ENCODE results near the gene RAB27A.

Gene RAB27A

GRCh38 chr15:55224892-55225291, 64.7 kb downstream of the RAB27A start:
- no peak overlapping the region for H3K9ac ChIP-seq (ENCODE audit: low read length)
- peak; percentile 19 for DNase-seq
- no peak overlapping the region for H2BK15ac ChIP-seq (replicated peaks; ENCODE audit: low read depth)

GRCh38 chr15:55222588-55222987, 67.0 kb downstream of the RAB27A start:
- no peak for DNase-seq
- no peak overlapping the region for H2AK5ac ChIP-seq (ENCODE audit: low read length)
- no peaks in the 10 kb centered on the region for H3K79me1 ChIP-seq (ENCODE audit: low read length)
- H3K9ac ChIP-seq (ENCODE audit: low read length): no peak overlapping the region
- H4K8ac ChIP-seq (ENCODE audit: low read depth, low read length): no peak overlapping the region
- H2BK120ac ChIP-seq (ENCODE audit: low read depth, low read length): peak overlapping the region; percentile 24
- no peak overlapping the region for H2BK15ac ChIP-seq (replicated peaks; ENCODE audit: low read depth)
- H3K79me2 ChIP-seq (ENCODE audit: control insufficient read depth, insufficient read depth, low read length): no peaks in the 10 kb centered on the region
- no peak overlapping the region for H3K4me3 ChIP-seq (ENCODE audit: low read length)
- H3K18ac ChIP-seq (ENCODE audit: low read length): no peak overlapping the region
- peaks cover 2% of the 10 kb centered on the region for H3K4me1 ChIP-seq (ENCODE audit: control insufficient read depth, low read depth, low read length)
- no peak overlapping the region for H3K4ac ChIP-seq (ENCODE audit: low read depth, low read length)
- no peak overlapping the region for H3K56ac ChIP-seq (ENCODE audit: low read length)
- H2BK5ac ChIP-seq (ENCODE audit: low read length): no peak overlapping the region
- H3K36me3 ChIP-seq (ENCODE audit: control insufficient read depth, insufficient read depth, low read length): no peaks in the 10 kb centered on the region
- H3K23ac ChIP-seq (ENCODE audit: low read length): no peak overlapping the region
- H3K4me2 ChIP-seq (ENCODE audit: low read length): no peak overlapping the region
- no peak overlapping the region for H4K5ac ChIP-seq (ENCODE audit: low read length)
- H3K27ac ChIP-seq (ENCODE audit: low read depth, low read length): no peak overlapping the region
- no peaks in the 10 kb centered on the region for H3K27me3 ChIP-seq (ENCODE audit: insufficient read depth, low read length, poor library complexity)

More at GRCh38 chr15:55224892-55225291, 64.7 kb downstream of the RAB27A start:
- Histone ChIP-seq H3K27me3 (ENCODE audit: insufficient read depth, low read length, poor library complexity) (no peaks in the 10 kb centered on the region), H3K18ac (ENCODE audit: low read length) (no peak overlapping the region), H4K5ac (ENCODE audit: low read length) (no peak overlapping the region), H3K23ac (ENCODE audit: low read length) (no peak overlapping the region), H3K4me2 (ENCODE audit: low read length) (no peak overlapping the region), H3K36me3 (ENCODE audit: control insufficient read depth, insufficient read depth, low read length) (no peaks in the 10 kb centered on the region), H2BK120ac (ENCODE audit: low read depth, low read length) (no peak overlapping the region), H3K79me1 (ENCODE audit: low read length) (no peaks in the 10 kb centered on the region), H3K4ac (ENCODE audit: low read depth, low read length) (no peak overlapping the region), H3K27ac (ENCODE audit: low read depth, low read length) (no peak overlapping the region), H2AK5ac (ENCODE audit: low read length) (no peak overlapping the region), H3K79me2 (ENCODE audit: control insufficient read depth, insufficient read depth, low read length) (no peaks in the 10 kb centered on the region), H2BK5ac (ENCODE audit: low read length) (no peak overlapping the region), H3K56ac (ENCODE audit: low read length) (no peak overlapping the region), H3K4me1 (ENCODE audit: control insufficient read depth, low read depth, low read length) (no peaks in the 10 kb centered on the region), H4K8ac (ENCODE audit: low read depth, low read length) (no peak overlapping the region), H3K4me3 (ENCODE audit: low read length) (no peak overlapping the region)

- Histone ChIP-seq H4K5ac (ENCODE audit: low read length) (no peak overlapping the region), H3K4me3 (ENCODE audit: low read length) (no peak overlapping the region), H3K9ac (ENCODE audit: low read length) (no peak overlapping the region), H3K27me3 (ENCODE audit: insufficient read depth, low read length, poor library complexity) (no peaks in the 10 kb centered on the region), H3K4me1 (ENCODE audit: control insufficient read depth, low read depth, low read length) (peaks cover 2% of the 10 kb centered on the region), H3K23ac (ENCODE audit: low read length) (no peak overlapping the region), H3K4me2 (ENCODE audit: low read length) (no peak overlapping the region), H2AK5ac (ENCODE audit: low read length) (no peak overlapping the region), H3K4ac (ENCODE audit: low read depth, low read length) (peak overlapping the region; percentile 49), H3K18ac (ENCODE audit: low read length) (peak overlapping the region; percentile 44), H3K27ac (ENCODE audit: low read depth, low read length) (peak overlapping the region; percentile 71), H3K79me1 (ENCODE audit: low read length) (no peaks in the 10 kb centered on the region), H2BK15ac (replicated peaks; ENCODE audit: low read depth) (no peak overlapping the region), H4K8ac (ENCODE audit: low read depth, low read length) (no peak overlapping the region), H3K36me3 (ENCODE audit: control insufficient read depth, insufficient read depth, low read length) (no peaks in the 10 kb centered on the region), H2BK120ac (ENCODE audit: low read depth, low read length) (no peak overlapping the region), H3K79me2 (ENCODE audit: control insufficient read depth, insufficient read depth, low read length) (no peaks in the 10 kb centered on the region), H3K56ac (ENCODE audit: low read length) (peak overlapping the region; percentile 57), H2BK5ac (ENCODE audit: low read length) (no peak overlapping the region)
- DNase-seq: peak; percentile 96
- no CpG with 5 or more reads among the region's 6 CpGs for WGBS (ENCODE audit: extremely low coverage, insufficient coverage, low lambda C conversion rate)
Measured at GRCh38 chr15:55221090-55222011, 68.3 kb downstream of the RAB27A start.

GRCh38 chr15:55220606-55221005, 69.0 kb downstream of the RAB27A start:
- H3K79me2 ChIP-seq (ENCODE audit: control insufficient read depth, insufficient read depth, low read length): no peaks in the 10 kb centered on the region
- H3K18ac ChIP-seq (ENCODE audit: low read length): no peak overlapping the region
- H3K79me1 ChIP-seq (ENCODE audit: low read length): no peaks in the 10 kb centered on the region
- no peaks in the 10 kb centered on the region for H3K27me3 ChIP-seq (ENCODE audit: insufficient read depth, low read length, poor library complexity)
- no peak overlapping the region for H3K9ac ChIP-seq (ENCODE audit: low read length)
- H2AK5ac ChIP-seq (ENCODE audit: low read length): no peak overlapping the region
- H3K4me1 ChIP-seq (ENCODE audit: control insufficient read depth, low read depth, low read length): peaks cover 2% of the 10 kb centered on the region
- H2BK15ac ChIP-seq (replicated peaks; ENCODE audit: low read depth): no peak overlapping the region
- no peak overlapping the region for H4K8ac ChIP-seq (ENCODE audit: low read depth, low read length)
- peak overlapping the region; percentile 57 for H3K56ac ChIP-seq (ENCODE audit: low read length)
- no peak overlapping the region for H2BK120ac ChIP-seq (ENCODE audit: low read depth, low read length)
- no peaks in the 10 kb centered on the region for H3K36me3 ChIP-seq (ENCODE audit: control insufficient read depth, insufficient read depth, low read length)
- no peak for DNase-seq
- H3K23ac ChIP-seq (ENCODE audit: low read length): no peak overlapping the region
- H3K4me2 ChIP-seq (ENCODE audit: low read length): no peak overlapping the region
- H2BK5ac ChIP-seq (ENCODE audit: low read length): no peak overlapping the region
- H3K4me3 ChIP-seq (ENCODE audit: low read length): no peak overlapping the region
- peak overlapping the region; percentile 71 for H3K27ac ChIP-seq (ENCODE audit: low read depth, low read length)
- no peak overlapping the region for H4K5ac ChIP-seq (ENCODE audit: low read length)
- H3K4ac ChIP-seq (ENCODE audit: low read depth, low read length): no peak overlapping the region

GRCh38 chr15:55218056-55218455, 71.6 kb downstream of the RAB27A start:
- H3K4ac ChIP-seq (ENCODE audit: low read depth, low read length): no peak overlapping the region
- DNase-seq: no peak
- H3K79me1 ChIP-seq (ENCODE audit: low read length): no peaks in the 10 kb centered on the region
- H3K9ac ChIP-seq (ENCODE audit: low read length): no peak overlapping the region
- no peak overlapping the region for H3K18ac ChIP-seq (ENCODE audit: low read length)
- no peak overlapping the region for H2AK5ac ChIP-seq (ENCODE audit: low read length)
- H4K5ac ChIP-seq (ENCODE audit: low read length): no peak overlapping the region
- H3K27me3 ChIP-seq (ENCODE audit: insufficient read depth, low read length, poor library complexity): no peaks in the 10 kb centered on the region
- H3K4me3 ChIP-seq (ENCODE audit: low read length): no peak overlapping the region
- no peak overlapping the region for H4K8ac ChIP-seq (ENCODE audit: low read depth, low read length)
- H2BK5ac ChIP-seq (ENCODE audit: low read length): no peak overlapping the region
- H3K56ac ChIP-seq (ENCODE audit: low read length): no peak overlapping the region
- WGBS (ENCODE audit: extremely low coverage, insufficient coverage, low lambda C conversion rate): no CpG with 5 or more reads among the region's 2 CpGs
- H3K4me1 ChIP-seq (ENCODE audit: control insufficient read depth, low read depth, low read length): peaks cover 2% of the 10 kb centered on the region
- no peaks in the 10 kb centered on the region for H3K36me3 ChIP-seq (ENCODE audit: control insufficient read depth, insufficient read depth, low read length)
- H3K23ac ChIP-seq (ENCODE audit: low read length): no peak overlapping the region
- no peak overlapping the region for H2BK15ac ChIP-seq (replicated peaks; ENCODE audit: low read depth)
- H3K4me2 ChIP-seq (ENCODE audit: low read length): no peak overlapping the region
- no peak overlapping the region for H3K27ac ChIP-seq (ENCODE audit: low read depth, low read length)
- H3K79me2 ChIP-seq (ENCODE audit: control insufficient read depth, insufficient read depth, low read length): no peaks in the 10 kb centered on the region
- H2BK120ac ChIP-seq (ENCODE audit: low read depth, low read length): no peak overlapping the region

- no peak for DNase-seq
- WGBS (ENCODE audit: extremely low coverage, insufficient coverage, low lambda C conversion rate): no CpG with 5 or more reads among the region's 4 CpGs
- H3K4ac ChIP-seq (ENCODE audit: low read depth, low read length): no peak overlapping the region
Measured at GRCh38 chr15:55204464-55204863, 85.1 kb downstream of the RAB27A start.

More at GRCh38 chr15:55204464-55204863, 85.1 kb downstream of the RAB27A start:
- Histone ChIP-seq H3K27ac (ENCODE audit: low read depth, low read length) (no peak overlapping the region), H2AK5ac (ENCODE audit: low read length) (no peak overlapping the region), H2BK120ac (ENCODE audit: low read depth, low read length) (no peak overlapping the region), H3K36me3 (ENCODE audit: control insufficient read depth, insufficient read depth, low read length) (no peaks in the 10 kb centered on the region), H3K4me2 (ENCODE audit: low read length) (no peak overlapping the region), H4K8ac (ENCODE audit: low read depth, low read length) (no peak overlapping the region), H3K56ac (ENCODE audit: low read length) (no peak overlapping the region), H2BK15ac (replicated peaks; ENCODE audit: low read depth) (no peak overlapping the region), H4K5ac (ENCODE audit: low read length) (no peak overlapping the region), H3K79me2 (ENCODE audit: control insufficient read depth, insufficient read depth, low read length) (no peaks in the 10 kb centered on the region), H3K18ac (ENCODE audit: low read length) (no peak overlapping the region), H3K23ac (ENCODE audit: low read length) (no peak overlapping the region), H3K4me3 (ENCODE audit: low read length) (no peak overlapping the region), H3K9ac (ENCODE audit: low read length) (no peak overlapping the region), H2BK5ac (ENCODE audit: low read length) (no peak overlapping the region), H3K79me1 (ENCODE audit: low read length) (no peaks in the 10 kb centered on the region), H3K4me1 (ENCODE audit: control insufficient read depth, low read depth, low read length) (no peaks in the 10 kb centered on the region), H3K27me3 (ENCODE audit: insufficient read depth, low read length, poor library complexity) (no peaks in the 10 kb centered on the region)
